HepG2 (cell line): Measurements from ENCODE around the gene OR6S1. TPM values are rescaled to one million over a fixed set of nuclear protein-coding genes. Genes with fewer than 3 reads are reported as not detected.
A peak's percentile ranks its signal among the peaks of the same experiment; 100 is the strongest.

Source experiments
- CHD4 ChIP-seq: fragments of 200-600 bp; sonication (generic); IDR thresholded peaks from 2 replicates; pipeline ENCODE4 v1.7.0; 2017; ENCODE audit warnings: mild to moderate bottlenecking, low read length, borderline replicate concordance
- E2F1 ChIP-seq: sonication (generic); formaldehyde crosslinking; IDR thresholded peaks from 2 replicates; pipeline ENCODE4 v1.5.0; 2020; ENCODE audit warnings: missing genetic modification reagents
- ELF3 ChIP-seq: IDR thresholded peaks from 2 replicates; pipeline ENCODE4 v1.6.1; 2016; ENCODE audit warnings: missing genetic modification reagents, missing compliant biosample characterization
- HNF1A ChIP-seq, 2 experiments: sonication (generic) in 1 of 2; formaldehyde crosslinking in 1 of 2; IDR thresholded peaks; 2 replicates each; pipeline versions ENCODE4 v1.4.0 to v1.6.1; 2016 to 2020; ENCODE audit warnings: borderline replicate concordance in 1 of 2, low read depth in 1 of 2, mild to moderate bottlenecking in 1 of 2, missing genetic modification reagents in 1 of 2
- LCORL ChIP-seq, 2 experiments: fragments of 450-650 bp in 1 of 2; sonication (generic) in 1 of 2; formaldehyde crosslinking in 1 of 2; IDR thresholded peaks; 2 replicates each; pipeline versions ENCODE4 v1.5.0 to v1.6.1; 2017 to 2020; ENCODE audit warnings: antibody characterized with exemption in 1 of 2, missing genetic modification reagents in 1 of 2
- PRDM4 ChIP-seq: sonication (generic); formaldehyde crosslinking; IDR thresholded peaks from 2 replicates; pipeline ENCODE4 v1.9.0; 2021; ENCODE audit warnings: missing genetic modification reagents, borderline replicate concordance
- SNAPC5 ChIP-seq: sonication (generic); formaldehyde crosslinking; IDR thresholded peaks from 2 replicates; pipeline ENCODE4 v1.8.1; 2023; ENCODE audit warnings: mild to moderate bottlenecking, missing genetic modification reagents, borderline replicate concordance
- THAP7 ChIP-seq: sonication (generic); formaldehyde crosslinking; IDR thresholded peaks from 2 replicates; pipeline ENCODE4 v1.8.1; 2023; ENCODE audit warnings: mild to moderate bottlenecking, missing genetic modification reagents
- ZNF609 ChIP-seq: sonication (generic); formaldehyde crosslinking; IDR thresholded peaks from 2 replicates; pipeline ENCODE4 v1.4.0; 2020; ENCODE audit warnings: mild to moderate bottlenecking, missing genetic modification reagents, borderline replicate concordance
- ZNF652 ChIP-seq: IDR thresholded peaks from 2 replicates; pipeline ENCODE4 v1.6.1; 2016; ENCODE audit warnings: low read depth, borderline replicate concordance
- polyA plus RNA-seq, 8 experiments: library from polyadenylated mRNA; depleted of rRNA in 3 of 8; stranded (reverse) in 7 of 8; unstranded in 1 of 8; fragments of >200 nt; fragmentation: Illumina TruSeq in 4 of 8; extraction: Trizol in 4 of 8; gene quantifications; 2 replicates each; pipeline versions ENCODE4 v1.2.1 to v1.2.3, GENCODE V29; 2011 to 2016; ENCODE audit warnings: low read depth in 4 of 8, missing spikeins in 1 of 8, mixed read lengths in 1 of 8; ENCODE audit not compliant: insufficient read depth in 1 of 8
- total RNA-seq, 5 experiments: library from RNA; depleted of rRNA; stranded (reverse); fragments of >200 nt; fragmentation: Illumina TruSeq; extraction: Trizol; gene quantifications; 2 replicates each; pipeline ENCODE4 v1.2.3, GENCODE V29; 2016; ENCODE audit warnings: low read depth in 1 of 5

The OR6S1 gene
- total and polyA plus RNA-seq, 2 of the 13 experiments (the other 11 are each of a cell fraction or from before 2014, with no cell fraction given) = 0.09 TPM; not detected in 1

- peak; percentile 87 for TF ChIP-seq HNF1A (IDR thresholded peaks at IDR 0.05; ENCODE audit: low read depth)
- TF ChIP-seq HNF1A (CRISPR knock-in tag; IDR thresholded peaks at IDR 0.05; ENCODE audit: borderline replicate concordance) = peak; percentile 80; the same call in 1 of the 2 replicates
- no peak for TF ChIP-seq E2F1 (CRISPR knock-in tag)
- peak; percentile 17; the same call in 1 of the 2 replicates for TF ChIP-seq ZNF652 (CRISPR knock-in tag)
- no peak for TF ChIP-seq PRDM4 (CRISPR knock-in tag)
- TF ChIP-seq ZNF609 (CRISPR knock-in tag) = peak; percentile 84; the same call in 1 of the 2 replicates
- no peak for TF ChIP-seq SNAPC5 (CRISPR knock-in tag)
- peak; percentile 64; the same call in 1 of the 2 replicates for TF ChIP-seq CHD4
- peak; percentile 100 for TF ChIP-seq ELF3 (CRISPR knock-in tag)
- 0 out of 2 replicates have a peak, but pooled peaks have one; percentile 29 for TF ChIP-seq LCORL (IDR thresholded peaks at IDR 0.05)
- TF ChIP-seq LCORL (CRISPR knock-in tag; IDR thresholded peaks at IDR 0.05) = peak; percentile 73; the same call in 1 of the 2 replicates
- TF ChIP-seq THAP7 (CRISPR knock-in tag) = no peak
These were observed 45.1 kb upstream of the OR6S1 start (continued) for GRCh38 chr14:20686386-20687143.
